GM23248 (cell line): ENCODE measurements around the gene PGGT1B. TPM values are rescaled to one million over a fixed set of nuclear protein-coding genes. Genes with fewer than 3 reads are reported as not detected.
A peak's percentile ranks its signal among the peaks of the same experiment; 100 is the strongest.

ENCODE experiments used
- DNase-seq: peaks from one replicate; pipeline ENCODE4 v3.0.0-alpha.2; 2015
- H2AFZ ChIP-seq: fragments of 200-600 bp; sonication (generic); 2 replicates; pipeline ENCODE4 v1.6.1; 2016; ENCODE audit warnings: antibody characterized with exemption
- H3F3A ChIP-seq: fragments of 200-600 bp; sonication (generic); 2 replicates; pipeline ENCODE4 v1.6.1; 2016; ENCODE audit warnings: mild to moderate bottlenecking, antibody characterized with exemption, mixed run types; ENCODE audit not compliant: insufficient read depth
- H3K27ac ChIP-seq: fragments of 200-600 bp; sonication (generic); 2 replicates; pipeline ENCODE4 v1.5.1; 2016; ENCODE audit warnings: mild to moderate bottlenecking
- H3K27me3 ChIP-seq: fragments of 200-600 bp; sonication (generic); replicated peaks from 2 replicates; pipeline ENCODE4 v1.6.1; 2016; ENCODE audit warnings: mild to moderate bottlenecking; ENCODE audit not compliant: insufficient read depth
- H3K36me3 ChIP-seq: fragments of 200-600 bp; sonication (generic); 2 replicates; pipeline ENCODE4 v1.6.1; 2016; ENCODE audit warnings: low read depth, mild to moderate bottlenecking
- H3K4me1 ChIP-seq: fragments of 200-600 bp; sonication (generic); 2 replicates; pipeline ENCODE4 v1.6.1; 2016; ENCODE audit warnings: mild to moderate bottlenecking; ENCODE audit not compliant: insufficient read depth
- H3K4me2 ChIP-seq: fragments of 200-600 bp; sonication (generic); one replicate; pipeline ENCODE4 v1.6.1; 2016; ENCODE audit warnings: mild to moderate bottlenecking; ENCODE audit not compliant: unreplicated experiment
- H3K4me3 ChIP-seq: fragments of 200-600 bp; sonication (generic); 2 replicates; pipeline ENCODE4 v1.5.1; 2016; ENCODE audit warnings: mild to moderate bottlenecking
- H3K79me2 ChIP-seq: fragments of 200-600 bp; sonication (generic); 2 replicates; pipeline ENCODE4 v1.6.1; 2016; ENCODE audit warnings: mild to moderate bottlenecking; ENCODE audit not compliant: insufficient read depth
- H3K9ac ChIP-seq: fragments of 200-600 bp; sonication (generic); 2 replicates; pipeline ENCODE4 v1.6.1; 2016; ENCODE audit warnings: mild to moderate bottlenecking
- H3K9me2 ChIP-seq: fragments of 200-600 bp; sonication (generic); 2 replicates; pipeline ENCODE4 v1.6.1; 2016; ENCODE audit warnings: mixed run types, mild to moderate bottlenecking, moderate library complexity; ENCODE audit not compliant: insufficient read depth
- H3K9me3 ChIP-seq: fragments of 200-600 bp; sonication (generic); one replicate; pipeline ENCODE4 v1.6.1; 2017; ENCODE audit warnings: low read depth
- H4K20me1 ChIP-seq: fragments of 200-600 bp; sonication (generic); 2 replicates; pipeline ENCODE4 v1.6.0; 2016; ENCODE audit not compliant: insufficient read depth
- EZH2 ChIP-seq: fragments of 200-600 bp; sonication (generic); IDR thresholded peaks from 2 replicates; pipeline ENCODE4 v1.6.1; 2018; ENCODE audit warnings: antibody characterized with exemption, mild to moderate bottlenecking; ENCODE audit not compliant: insufficient read depth, poor library complexity, severe bottlenecking
- EZH2phosphoT487 ChIP-seq: fragments of 200-600 bp; sonication (generic); IDR thresholded peaks from 2 replicates; pipeline ENCODE4 v1.6.1; 2018; ENCODE audit warnings: antibody characterized with exemption, moderate library complexity, mild to moderate bottlenecking, low read depth; ENCODE audit not compliant: insufficient read depth
- WGBS, 2 experiments: methylation state at CpG; one replicate each; pipeline ENCODE4 v1.1.6; 2015 to 2017; ENCODE audit warnings: low lambda C conversion rate in 2 of 2, low coverage in 1 of 2; ENCODE audit errors: missing lambda C conversion rate in 2 of 2; 5-methylcytosine and 5-hydroxymethylcytosine counted together
- in situ Hi-C: fragments of 300-500 bp; cut with MboI; formaldehyde crosslinking; loops from 2 replicates; pipeline ENCODE4 v1.15.0; 2020
- polyA plus RNA-seq: library from polyadenylated mRNA; unstranded; fragments of >200 nt; fragmentation: Nextera tagmentation; extraction: Ambion mirVana; gene quantifications from 2 replicates; pipeline ENCODE4 v1.2.1, GENCODE V29; 2016
- total RNA-seq: library from RNA; depleted of rRNA; stranded (reverse); fragments of >200 nt; shearing (Covaris generic); gene quantifications from 2 replicates; pipeline ENCODE4 v1.2.3, GENCODE V29; 2014

Gene PGGT1B
- total and polyA plus RNA-seq, 2 experiments from 2014 or later, result 17.8 to 20.1 TPM

DNA sequence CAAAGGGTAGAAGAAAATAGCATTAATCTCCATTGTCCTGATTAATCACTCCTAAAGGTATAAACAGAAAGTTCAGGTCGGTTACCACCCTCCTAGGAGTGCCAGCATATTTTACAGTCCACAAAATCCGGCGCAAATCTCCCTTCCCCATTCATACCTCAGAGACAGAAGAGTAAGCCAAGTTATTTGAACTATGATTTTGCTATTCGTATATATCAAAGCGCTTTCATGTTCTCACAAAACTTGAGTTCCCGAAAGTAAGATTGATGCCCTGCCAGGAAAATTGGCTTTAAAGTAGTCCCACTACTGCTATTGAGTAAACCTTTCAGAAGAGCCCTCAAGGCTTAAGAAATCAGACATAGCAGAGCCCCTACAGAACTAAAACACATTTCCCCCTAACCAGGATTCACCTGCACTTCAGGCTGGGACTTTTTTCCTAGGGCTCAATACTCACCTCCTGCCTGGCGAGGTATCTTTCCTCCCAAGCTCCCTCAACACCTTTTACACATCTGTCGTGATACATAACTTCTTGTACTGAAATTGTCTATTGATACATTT, 71.1 kb downstream of the PGGT1B start:
- no peak overlapping the region for H3K27ac ChIP-seq
- no peaks in the 10 kb centered on the region for H3K79me2 ChIP-seq
- H3K27me3 ChIP-seq, result no peaks in the 10 kb centered on the region
- H4K20me1 ChIP-seq, result no peaks in the 10 kb centered on the region
- no peak for DNase-seq
- H3F3A ChIP-seq, result no peaks in the 10 kb centered on the region
- no peak overlapping the region for H3K4me3 ChIP-seq
- no peak overlapping the region for H3K9ac ChIP-seq
- H2AFZ ChIP-seq, result no peak overlapping the region
- TF ChIP-seq EZH2 (no peak), EZH2phosphoT487 (no peak)
- H3K4me2 ChIP-seq, result no peak overlapping the region
- no peaks in the 10 kb centered on the region for H3K36me3 ChIP-seq
- in situ Hi-C loops, result no loop called here
- H3K9me3 ChIP-seq, result no peaks in the 10 kb centered on the region
- 83 to 84% methylated on average over 8 of the region's 8 CpGs for WGBS, 2 experiments
- no peaks in the 10 kb centered on the region for H3K9me2 ChIP-seq
- H3K4me1 ChIP-seq, result no peaks in the 10 kb centered on the region

DNA sequence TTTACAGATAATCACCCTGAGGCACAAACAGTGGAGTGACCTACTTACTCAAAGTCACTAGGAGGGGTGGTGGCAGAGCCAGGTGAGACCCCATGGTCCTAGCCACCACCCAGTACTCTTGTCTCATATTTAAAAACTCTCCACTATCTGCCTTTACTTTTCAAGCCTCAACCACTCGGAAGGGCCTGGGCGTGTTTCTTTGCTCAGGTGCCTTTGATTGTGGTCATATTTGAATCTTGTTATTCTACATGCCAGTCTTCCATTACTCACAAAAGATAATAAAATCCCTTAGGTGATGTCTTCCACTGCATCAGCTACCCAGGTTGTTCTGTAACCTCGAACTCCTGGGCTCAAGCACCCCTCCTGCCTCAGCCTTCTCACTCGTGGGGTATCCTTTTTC, 72.3 kb downstream of the PGGT1B start:
- no peak overlapping the region for H3K4me2 ChIP-seq
- no peaks in the 10 kb centered on the region for H3K36me3 ChIP-seq
- no peaks in the 10 kb centered on the region for H3K27me3 ChIP-seq
- 70 to 74% methylated on average over 4 of the region's 4 CpGs for WGBS, 2 experiments
- H3K9me2 ChIP-seq, result no peaks in the 10 kb centered on the region
- H3K9ac ChIP-seq, result no peak overlapping the region
- no peak for DNase-seq
- no peaks in the 10 kb centered on the region for H3K79me2 ChIP-seq
- no peak overlapping the region for H3K4me3 ChIP-seq
- H2AFZ ChIP-seq, result no peak overlapping the region
- H3F3A ChIP-seq, result no peaks in the 10 kb centered on the region
- no peak overlapping the region for H3K27ac ChIP-seq
- TF ChIP-seq EZH2phosphoT487, result no peak
- TF ChIP-seq EZH2, result no peak
- H4K20me1 ChIP-seq, result no peaks in the 10 kb centered on the region
- in situ Hi-C loops, result no loop called here
- H3K4me1 ChIP-seq, result no peaks in the 10 kb centered on the region
- H3K9me3 ChIP-seq, result no peaks in the 10 kb centered on the region

DNA sequence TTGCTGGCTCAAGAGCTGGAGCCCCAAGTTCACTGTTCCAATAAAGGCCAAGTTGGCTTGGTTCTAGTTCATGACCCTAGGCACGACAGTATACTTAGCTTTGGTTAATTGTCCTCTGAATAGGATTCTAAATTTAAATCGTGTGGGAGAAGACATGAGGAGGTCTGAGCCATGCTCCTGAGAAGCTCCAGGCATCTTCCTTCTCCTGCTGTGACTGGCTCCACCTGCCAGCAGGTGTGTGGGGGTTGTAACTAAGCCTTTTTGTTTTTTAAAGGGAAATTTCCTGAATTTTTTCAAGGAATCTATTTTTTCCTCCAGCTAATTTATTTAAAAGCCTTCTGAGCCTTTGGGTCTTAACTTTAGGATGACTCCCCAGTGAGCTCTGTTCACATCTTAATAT, 72.8 kb downstream of the PGGT1B start:
- Histone ChIP-seq H3K36me3 (no peaks in the 10 kb centered on the region), H3K4me2 (no peak overlapping the region), H3K9ac (no peak overlapping the region), H3K27me3 (no peaks in the 10 kb centered on the region), H3F3A (no peaks in the 10 kb centered on the region), H3K4me1 (no peaks in the 10 kb centered on the region), H3K9me3 (no peaks in the 10 kb centered on the region), H4K20me1 (no peaks in the 10 kb centered on the region), H3K79me2 (no peaks in the 10 kb centered on the region), H3K4me3 (no peak overlapping the region), H2AFZ (no peak overlapping the region), H3K9me2 (no peaks in the 10 kb centered on the region), H3K27ac (no peak overlapping the region)
- DNase-seq, result no peak
- in situ Hi-C loops, result no loop called here
- 57 to 62% methylated on average over 2 of the region's 2 CpGs for WGBS, 2 experiments
- TF ChIP-seq EZH2 (no peak), EZH2phosphoT487 (no peak)

DNA sequence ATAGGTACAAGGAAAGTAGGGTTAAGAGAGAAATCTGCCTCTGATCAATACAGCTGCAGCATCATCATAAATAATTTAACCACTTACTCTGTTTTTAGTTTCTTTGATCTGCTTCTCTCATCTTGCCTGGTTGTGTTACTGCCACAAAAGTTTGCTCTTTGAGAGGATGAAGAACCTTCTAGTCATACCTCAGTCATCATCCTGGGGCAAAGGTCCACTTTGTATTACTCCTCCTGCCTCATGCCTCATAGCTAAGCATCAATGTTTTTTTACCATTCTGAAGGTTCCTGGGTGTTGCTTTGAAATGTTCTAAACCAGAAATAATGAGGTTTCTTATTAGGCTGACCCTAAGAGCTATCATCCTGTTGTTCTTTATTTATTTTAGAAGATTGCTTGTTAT, 75.9 kb downstream of the PGGT1B start:
- H2AFZ ChIP-seq, result no peak overlapping the region
- no peaks in the 10 kb centered on the region for H3K79me2 ChIP-seq
- no peaks in the 10 kb centered on the region for H3K9me2 ChIP-seq
- no peak overlapping the region for H3K9ac ChIP-seq
- in situ Hi-C loops, result no loop called here
- peak; percentile 32 for DNase-seq
- no peak overlapping the region for H3K4me3 ChIP-seq
- H3K9me3 ChIP-seq, result no peaks in the 10 kb centered on the region
- no peak for TF ChIP-seq EZH2phosphoT487
- no peak for TF ChIP-seq EZH2
- H3K4me1 ChIP-seq, result no peaks in the 10 kb centered on the region
- H3K27me3 ChIP-seq, result peaks cover 23% of the 10 kb centered on the region
- H3K36me3 ChIP-seq, result no peaks in the 10 kb centered on the region
- no peaks in the 10 kb centered on the region for H3F3A ChIP-seq
- no peak overlapping the region for H3K4me2 ChIP-seq
- no peaks in the 10 kb centered on the region for H4K20me1 ChIP-seq
- no peak overlapping the region for H3K27ac ChIP-seq

DNA sequence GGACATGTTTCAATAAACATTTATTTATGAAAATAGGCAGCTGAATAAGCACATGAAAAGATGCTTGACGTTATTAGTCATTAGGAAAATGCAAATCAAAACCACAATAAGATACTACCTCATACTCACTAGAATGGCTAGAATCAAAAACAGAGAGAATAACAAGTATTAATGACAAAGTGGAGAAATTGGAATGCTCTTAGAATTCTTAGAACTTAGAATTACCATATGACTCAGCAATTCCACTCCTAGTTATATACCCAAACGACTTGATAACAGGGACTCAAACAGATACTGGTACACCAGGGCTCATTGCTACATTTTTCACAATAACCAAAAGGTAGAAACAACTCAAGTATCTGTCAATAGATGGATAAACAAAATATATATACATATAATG, 77.9 kb downstream of the PGGT1B start:
- Histone ChIP-seq H3K27ac (no peak overlapping the region), H3K9me3 (no peaks in the 10 kb centered on the region), H3K4me3 (no peak overlapping the region), H2AFZ (no peak overlapping the region), H3K9ac (no peak overlapping the region), H4K20me1 (no peaks in the 10 kb centered on the region), H3K36me3 (no peaks in the 10 kb centered on the region), H3K4me1 (no peaks in the 10 kb centered on the region), H3F3A (no peaks in the 10 kb centered on the region), H3K4me2 (no peak overlapping the region), H3K79me2 (no peaks in the 10 kb centered on the region), H3K9me2 (no peaks in the 10 kb centered on the region), H3K27me3 (peaks cover 43% of the 10 kb centered on the region)
- DNase-seq, result peak; percentile 29
- WGBS, 2 experiments, result 32 to 38% methylated on average over 2 of the region's 2 CpGs
- in situ Hi-C loops, result no loop called here
- TF ChIP-seq EZH2 (no peak), EZH2phosphoT487 (no peak)
